GM18867 (cell line): ENCODE data around the gene WFIKKN1.
A peak's percentile ranks its signal among the peaks of the same experiment; 100 is the strongest.

ENCODE experiments used
- ATAC-seq: cut with Tn5 transposase; IDR thresholded peaks from one replicate; pipeline ENCODE4 v1.9.1; 2021; ENCODE audit warnings: mild to moderate bottlenecking, moderate library complexity; ENCODE audit not compliant: unreplicated experiment

The WFIKKN1 gene

GRCh38 chr16:636206-637080 is 5.7 kb downstream of the WFIKKN1 start, which contains the start of gene METTL26:
METTL26 (minus strand) TSS chr16:636305; CDS start chr16:636290, 15 bp downstream.
- peak; percentile 72 for ATAC-seq

- ATAC-seq: no peak
Observed at GRCh38 chr16:637081-638018, 6.6 kb downstream of the WFIKKN1 start.

- no peak for ATAC-seq
Observed at GRCh38 chr16:638034-638543, 7.3 kb downstream of the WFIKKN1 start.

GRCh38 chr16:638836-639235 is 8.1 kb downstream of the WFIKKN1 start:
- ATAC-seq: no peak

- ATAC-seq: no peak
Observed at GRCh38 chr16:640614-641013, 9.8 kb downstream of the WFIKKN1 start.

- ATAC-seq: peak; percentile 45
Observed at GRCh38 chr16:641326-642188, 10.8 kb downstream of the WFIKKN1 start, which contains the start of gene MCRIP2. MCRIP2 (plus strand) TSS chr16:641828; CDS start chr16:641992, 164 bp downstream.

- peak; percentile 45 for ATAC-seq
Observed at GRCh38 chr16:642189-643049, 11.6 kb downstream of the WFIKKN1 start.

- ATAC-seq: no peak
Observed at GRCh38 chr16:643050-643368, 12.2 kb downstream of the WFIKKN1 start.

GRCh38 chr16:644556-644955 is 13.8 kb downstream of the WFIKKN1 start:
- ATAC-seq: no peak

- ATAC-seq: no peak
Observed at GRCh38 chr16:645852-646678, 15.3 kb downstream of the WFIKKN1 start.

- no peak for ATAC-seq
Observed at GRCh38 chr16:646679-647172, 15.9 kb downstream of the WFIKKN1 start.

- ATAC-seq: no peak
Observed at GRCh38 chr16:647173-647902, 16.6 kb downstream of the WFIKKN1 start.

- ATAC-seq: no peak
Observed at GRCh38 chr16:648071-648780, 17.4 kb downstream of the WFIKKN1 start.

- peak; percentile 73 for ATAC-seq
Observed at GRCh38 chr16:648781-649589, 18.2 kb downstream of the WFIKKN1 start, which contains the start of gene WDR90. WDR90 (plus strand) TSS chr16:649365; CDS start chr16:649417, 52 bp downstream.

- no peak for ATAC-seq
Observed at GRCh38 chr16:649631-650030, 18.8 kb downstream of the WFIKKN1 start.

GRCh38 chr16:651844-652243 is 21.1 kb downstream of the WFIKKN1 start:
- ATAC-seq: no peak
